Smooth muscle cell (in vitro differentiated cells): ENCODE measurements around the gene KCTD6. TPM values are rescaled to one million over a fixed set of nuclear protein-coding genes. Genes with fewer than 3 reads are reported as not detected.

Experiments
- DNase-seq: peaks from one replicate; lab custom pipeline; 2025; ENCODE audit not compliant: unreplicated experiment; lab: John Stamatoyannopoulos, UW
- H2AFZ ChIP-seq: fragments of 200-600 bp; sonication (generic); 2 replicates; pipeline ENCODE4 v1.6.0; 2016; ENCODE audit warnings: antibody characterized with exemption, low read depth, mild to moderate bottlenecking
- H3F3A ChIP-seq: fragments of 200-600 bp; sonication (generic); 2 replicates; pipeline ENCODE4 v1.6.0; 2017; ENCODE audit warnings: antibody characterized with exemption, low read depth
- H3K27ac ChIP-seq: fragments of 200-600 bp; sonication (generic); 2 replicates; pipeline ENCODE4 v1.5.1; 2016; ENCODE audit warnings: low read depth, mild to moderate bottlenecking
- H3K27me3 ChIP-seq: fragments of 200-600 bp; sonication (generic); 2 replicates; pipeline ENCODE4 v1.6.1; 2016; ENCODE audit warnings: low read depth, mild to moderate bottlenecking
- H3K36me3 ChIP-seq: fragments of 200-600 bp; sonication (generic); 2 replicates; pipeline ENCODE4 v1.5.1; 2016; ENCODE audit warnings: low read depth
- H3K4me1 ChIP-seq: fragments of 200-600 bp; sonication (generic); 2 replicates; pipeline ENCODE4 v1.5.1; 2016; ENCODE audit warnings: low read depth
- H3K4me2 ChIP-seq: fragments of 200-600 bp; sonication (generic); 2 replicates; pipeline ENCODE4 v1.6.0; 2016; ENCODE audit warnings: mild to moderate bottlenecking
- H3K4me3 ChIP-seq: fragments of 200-600 bp; sonication (generic); 2 replicates; pipeline ENCODE4 v1.5.1; 2016; ENCODE audit warnings: mild to moderate bottlenecking
- H3K79me2 ChIP-seq: fragments of 200-600 bp; sonication (generic); 2 replicates; pipeline ENCODE4 v1.6.0; 2016; ENCODE audit warnings: low read depth, mild to moderate bottlenecking
- H3K9ac ChIP-seq: fragments of 200-600 bp; sonication (generic); 2 replicates; pipeline ENCODE4 v1.6.0; 2016; ENCODE audit warnings: low read depth
- H3K9me3 ChIP-seq: fragments of 200-600 bp; sonication (generic); replicated peaks from 2 replicates; pipeline ENCODE4 v1.5.1; 2016; ENCODE audit warnings: low read depth
- H4K20me1 ChIP-seq: fragments of 200-600 bp; sonication (generic); 2 replicates; pipeline ENCODE4 v1.6.0; 2016; ENCODE audit warnings: low read depth
- CTCF ChIP-seq: fragments of 200-600 bp; sonication (generic); IDR thresholded peaks from 2 replicates; pipeline ENCODE4 v1.5.1; 2017; ENCODE audit warnings: borderline replicate concordance, mild to moderate bottlenecking, antibody characterized with exemption; ENCODE audit not compliant: insufficient read depth, poor library complexity, severe bottlenecking
- WGBS: methylation state at CpG from one replicate; pipeline ENCODE4 v1.1.7; 2016; ENCODE audit warnings: low lambda C conversion rate; 5-methylcytosine and 5-hydroxymethylcytosine counted together
- polyA plus RNA-seq: library from polyadenylated mRNA; unstranded; fragments of >200 nt; fragmentation: Nextera tagmentation; extraction: Ambion mirVana; gene quantifications from 2 replicates; pipeline ENCODE4 v1.2.1, GENCODE V29; 2016
- total RNA-seq: library from RNA; depleted of rRNA; stranded (reverse); fragments of >200 nt; gene quantifications from 2 replicates; pipeline ENCODE4 v1.2.3, GENCODE V29; 2014

The KCTD6 gene
- total and polyA plus RNA-seq, 2 experiments from 2014 or later, result 20.9 to 21.4 TPM

GRCh38 chr3:58466899-58467563, 24.9 kb upstream of the KCTD6 start:
- H2AFZ ChIP-seq, result no peak overlapping the region
- DNase-seq, result no peak
- WGBS, result 93% methylated on average over 4 of the region's 4 CpGs
- peaks cover 3% of the 10 kb centered on the region for H3F3A ChIP-seq
- H3K9ac ChIP-seq, result no peak overlapping the region
- H3K4me3 ChIP-seq, result no peak overlapping the region
- H3K36me3 ChIP-seq, result no peaks in the 10 kb centered on the region
- no peak overlapping the region for H3K27ac ChIP-seq
- no peaks in the 10 kb centered on the region for H3K9me3 ChIP-seq
- TF ChIP-seq CTCF, result no peak
- H3K79me2 ChIP-seq, result no peaks in the 10 kb centered on the region
- no peaks in the 10 kb centered on the region for H4K20me1 ChIP-seq
- H3K4me2 ChIP-seq, result no peak overlapping the region
- H3K27me3 ChIP-seq, result no peaks in the 10 kb centered on the region
- H3K4me1 ChIP-seq, result peaks cover 12% of the 10 kb centered on the region

- H3K79me2 ChIP-seq, result no peaks in the 10 kb centered on the region
- DNase-seq, result no peak
- no peak for TF ChIP-seq CTCF
- H3F3A ChIP-seq, result peaks cover 3% of the 10 kb centered on the region
- no peaks in the 10 kb centered on the region for H3K9me3 ChIP-seq
- H4K20me1 ChIP-seq, result no peaks in the 10 kb centered on the region
- WGBS, result 36% methylated on average over 4 of the region's 4 CpGs
- H3K36me3 ChIP-seq, result no peaks in the 10 kb centered on the region
- peaks cover 12% of the 10 kb centered on the region for H3K4me1 ChIP-seq
- H2AFZ ChIP-seq, result no peak overlapping the region
- no peak overlapping the region for H3K4me2 ChIP-seq
- no peak overlapping the region for H3K4me3 ChIP-seq
- no peak overlapping the region for H3K9ac ChIP-seq
- no peaks in the 10 kb centered on the region for H3K27me3 ChIP-seq
- H3K27ac ChIP-seq, result no peak overlapping the region
Measured at GRCh38 chr3:58469096-58469495, 22.8 kb upstream of the KCTD6 start.

- WGBS, result 95% methylated on average over 12 of the region's 12 CpGs
- DNase-seq, result no peak
- H4K20me1 ChIP-seq, result no peaks in the 10 kb centered on the region
- TF ChIP-seq CTCF, result no peak
- H3F3A ChIP-seq, result peaks cover 3% of the 10 kb centered on the region
- no peak overlapping the region for H3K27ac ChIP-seq
- H3K4me1 ChIP-seq, result peaks cover 12% of the 10 kb centered on the region
- peak overlapping the region; percentile 74 for H3K4me2 ChIP-seq
- H3K9ac ChIP-seq, result no peak overlapping the region
- H2AFZ ChIP-seq, result no peak overlapping the region
- no peaks in the 10 kb centered on the region for H3K36me3 ChIP-seq
- H3K9me3 ChIP-seq, result no peaks in the 10 kb centered on the region
- no peak overlapping the region for H3K4me3 ChIP-seq
- no peaks in the 10 kb centered on the region for H3K27me3 ChIP-seq
- no peaks in the 10 kb centered on the region for H3K79me2 ChIP-seq
Measured at GRCh38 chr3:58470363-58471024, 21.4 kb upstream of the KCTD6 start.
